ENCODE measurements around the gene CTAGE6.
"Not testable (repeated sequence)": the region's sequence is repeated elsewhere in the genome, so short reads cannot be mapped to it uniquely, and the experiment has no call there.

The CTAGE6 gene

DNA sequence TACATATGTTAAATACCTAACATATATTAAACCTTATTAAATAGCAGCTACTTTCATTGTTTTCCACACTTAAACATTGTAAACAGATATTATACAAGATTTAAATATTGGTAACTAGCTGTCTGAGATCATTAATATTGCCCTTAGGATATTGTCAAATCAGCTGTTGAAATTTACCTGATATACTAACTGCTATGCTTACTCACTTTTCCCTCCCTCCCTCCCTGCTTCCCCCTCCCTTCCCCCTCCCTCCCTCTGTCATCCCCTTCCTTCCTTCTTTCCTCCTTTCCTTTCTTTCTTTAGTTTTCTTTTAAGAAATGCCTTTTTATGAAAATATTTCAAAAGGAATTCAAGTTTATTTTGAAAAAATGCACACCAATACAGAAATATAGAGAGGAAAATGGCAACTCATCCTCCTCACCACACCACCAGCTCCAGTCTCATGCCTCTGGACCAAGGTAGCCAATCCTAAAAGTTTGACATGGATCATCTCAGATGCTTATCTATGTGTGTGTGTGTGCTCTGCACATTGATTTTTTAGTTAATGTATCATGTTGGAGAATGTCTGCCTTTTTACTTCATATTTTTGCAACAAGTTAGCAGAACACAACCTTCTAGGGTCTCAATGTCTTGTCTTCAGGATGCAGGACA is 41.8 kb downstream of the CTAGE6 start:
- not testable (repeated sequence) for DNase-seq (ENCODE audit: low read depth in 2 of 2)

DNA sequence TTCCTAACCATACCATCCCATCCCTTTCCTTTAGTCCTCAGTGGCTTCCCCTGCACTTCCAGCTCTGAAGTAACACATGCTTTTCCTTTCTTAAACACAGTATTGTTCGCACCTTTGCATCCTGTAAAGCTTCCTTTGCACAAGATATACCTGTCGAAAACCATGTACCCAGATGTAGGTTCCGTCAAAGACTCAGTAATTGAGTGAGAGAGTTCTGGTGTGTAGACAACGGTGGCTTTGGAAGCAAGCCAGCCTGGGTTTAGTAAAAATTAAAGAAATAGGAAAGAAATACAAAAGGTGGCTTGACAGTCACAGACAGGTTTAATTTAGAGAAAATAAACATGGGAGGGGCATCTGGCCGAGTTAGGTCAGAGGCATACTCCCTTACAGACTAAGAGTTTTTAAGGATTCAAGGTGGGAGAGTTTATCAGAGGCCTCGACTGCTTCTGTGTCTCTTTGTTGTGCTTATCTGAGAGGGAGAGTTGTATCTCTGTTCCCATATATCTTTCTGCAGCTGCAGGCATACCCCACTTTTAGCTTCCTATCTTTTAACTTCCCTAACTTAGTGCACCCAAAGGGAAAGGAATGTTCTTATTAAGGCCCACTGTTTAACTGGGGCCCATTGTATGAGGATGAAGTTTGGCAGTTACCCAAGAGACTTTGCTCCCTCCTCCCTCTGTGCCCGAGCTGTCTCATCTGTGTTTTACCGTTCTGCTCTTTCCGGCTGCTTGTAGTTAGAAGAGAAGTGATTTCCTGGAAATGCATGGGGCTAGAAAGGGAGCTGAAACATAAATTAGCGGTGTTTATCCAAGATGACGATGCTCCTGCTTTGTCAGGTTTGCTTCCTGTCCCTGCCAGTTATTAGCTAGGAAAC is 42.7 kb downstream of the CTAGE6 start:
- DNase-seq (ENCODE audit: low read depth in 2 of 2): not testable (repeated sequence)

DNA sequence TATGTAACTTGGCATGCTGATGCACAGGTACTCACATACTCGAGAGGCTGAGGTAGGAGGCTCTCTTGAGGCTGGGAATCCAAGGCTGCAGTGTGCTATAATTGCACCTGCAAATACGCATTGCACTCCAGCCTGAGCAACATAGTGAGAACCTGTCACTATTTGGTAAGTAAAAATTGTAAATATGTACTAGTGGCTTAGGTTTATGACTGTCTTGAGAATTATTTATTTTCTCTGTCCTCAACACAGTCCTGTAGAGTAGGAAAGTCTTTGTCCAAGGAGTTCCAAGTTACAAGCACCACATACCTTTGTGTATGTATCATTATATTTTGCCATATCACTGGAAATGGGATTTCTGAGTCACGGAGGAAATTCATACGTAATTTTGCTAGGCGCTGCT is 45.1 kb downstream of the CTAGE6 start:
- not testable (repeated sequence) for DNase-seq (ENCODE audit: low read depth in 2 of 2)

DNA sequence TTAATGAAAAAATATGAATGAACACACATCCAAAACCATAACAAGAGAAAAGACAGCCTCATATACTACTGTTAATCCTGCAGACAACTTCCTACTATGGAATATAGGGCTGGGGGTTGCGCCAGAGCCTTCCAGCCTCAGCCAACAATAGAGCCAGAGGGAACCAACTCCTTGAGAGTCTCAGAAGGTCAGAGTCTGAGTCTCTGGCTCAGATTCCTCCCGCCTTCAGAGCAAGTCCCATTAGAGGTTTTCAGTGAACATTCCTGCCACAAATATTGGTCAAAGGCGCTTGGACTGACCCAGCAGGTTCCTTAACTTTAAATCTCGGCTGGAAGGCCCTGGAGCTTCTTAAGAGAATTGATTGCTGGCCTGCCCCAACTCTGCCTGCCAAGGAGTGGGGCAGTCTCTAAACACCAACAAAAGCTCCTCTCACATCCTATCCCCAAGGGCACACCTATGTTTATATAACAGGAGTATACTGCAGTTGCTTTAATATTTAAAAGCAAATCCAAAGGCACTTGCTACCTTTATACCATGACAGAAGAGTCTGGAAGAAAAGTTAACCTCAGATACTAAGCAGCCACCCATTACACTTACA is 45.7 kb downstream of the CTAGE6 start:
- DNase-seq (ENCODE audit: low read depth in 2 of 2): not testable (repeated sequence)

DNA sequence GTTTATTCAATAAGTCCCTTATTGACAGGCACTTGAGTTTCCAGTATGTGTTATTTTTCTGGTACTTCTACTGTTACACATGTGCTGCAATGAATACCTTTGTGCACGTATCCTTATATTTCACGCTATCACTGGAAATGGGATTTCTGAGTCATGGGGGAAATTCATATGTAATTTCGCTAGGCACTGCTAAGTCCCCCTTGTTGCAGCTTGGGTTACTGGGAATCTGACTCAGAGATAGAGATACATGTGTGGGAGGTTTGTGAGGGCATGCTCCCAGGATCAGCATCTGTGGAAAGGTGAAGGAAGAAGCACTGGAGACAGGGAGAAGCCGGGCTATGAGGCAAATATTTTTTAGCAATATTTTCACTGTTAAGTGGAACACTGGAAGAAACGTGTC is 47.6 kb downstream of the CTAGE6 start:
- DNase-seq (ENCODE audit: low read depth in 2 of 2): not testable (repeated sequence)
